CD14-positive monocyte (primary cell): ENCODE measurements around the gene STEAP3. TPM values are rescaled to one million over a fixed set of nuclear protein-coding genes. Genes with fewer than 3 reads are reported as not detected.
A peak's percentile ranks its signal among the peaks of the same experiment; 100 is the strongest.

Experiments used
- DNase-seq, 3 donors: peaks; one replicate each; pipeline ENCODE4 v3.0.0-alpha.2; 2011 to 2022
- H2AFZ ChIP-seq: 2 replicates; pipeline ENCODE4 v1.6.0; 2012; ENCODE audit warnings: mild to moderate bottlenecking, low read depth, low read length, inconsistent platforms; ENCODE audit not compliant: insufficient read depth, poor library complexity, severe bottlenecking
- H3K27ac ChIP-seq, 2 donors: 1 replicate in 1 of 2; 2 replicates in 1 of 2; pipeline ENCODE4 v1.5.1; 2012 to 2013; ENCODE audit warnings: low read length in 2 of 2, control low read depth in 1 of 2, inconsistent platforms in 1 of 2, low read depth in 1 of 2, mild to moderate bottlenecking in 1 of 2
- H3K27me3 ChIP-seq, 2 donors: one replicate each; pipeline versions ENCODE4 v1.6.0 to v1.6.1; 2011 to 2013; ENCODE audit warnings: low read length in 2 of 2; ENCODE audit not compliant: control insufficient read depth in 2 of 2, insufficient read depth in 2 of 2
- H3K36me3 ChIP-seq, 2 donors: replicated peaks in 1 of 2; 1 replicate in 1 of 2; 2 replicates in 1 of 2; pipeline versions ENCODE4 v1.5.1 to v1.6.1; 2012 to 2013; ENCODE audit warnings: low read length in 2 of 2, control low read depth in 1 of 2, inconsistent platforms in 1 of 2, mild to moderate bottlenecking in 1 of 2; ENCODE audit not compliant: insufficient read depth in 2 of 2, control insufficient read depth in 1 of 2
- H3K4me1 ChIP-seq, 2 donors: 1 replicate in 1 of 2; 2 replicates in 1 of 2; pipeline versions ENCODE4 v1.5.1 to v1.6.1; 2012 to 2013; ENCODE audit warnings: low read length in 2 of 2, control low read depth in 1 of 2, inconsistent platforms in 1 of 2, mild to moderate bottlenecking in 1 of 2, moderate library complexity in 1 of 2; ENCODE audit not compliant: insufficient read depth in 2 of 2, control insufficient read depth in 1 of 2
- H3K4me2 ChIP-seq: replicated peaks from 2 replicates; pipeline ENCODE3; 2012; ENCODE audit warnings: low read length, moderate library complexity, mild to moderate bottlenecking; ENCODE audit not compliant: poor library complexity, severe bottlenecking; ENCODE audit errors: extremely low read depth
- H3K4me3 ChIP-seq, 3 experiments: fragments of 200-600 bp in 1 of 3; sonication (generic) in 1 of 3; replicated peaks in 1 of 3; 1 replicate in 2 of 3; 2 replicates in 1 of 3; pipeline ENCODE4 v1.5.1; 2011 to 2013; ENCODE audit warnings: low read length in 3 of 3, mild to moderate bottlenecking in 3 of 3, control low read depth in 2 of 3, low read depth in 2 of 3, inconsistent platforms in 1 of 3, moderate library complexity in 1 of 3
- H3K79me2 ChIP-seq: 2 replicates; pipeline ENCODE4 v1.6.0; 2012; ENCODE audit warnings: mild to moderate bottlenecking, control low read depth, inconsistent platforms, low read length, moderate library complexity; ENCODE audit not compliant: insufficient read depth
- H3K9ac ChIP-seq: 2 replicates; pipeline ENCODE4 v1.6.0; 2017; ENCODE audit warnings: low read length, mild to moderate bottlenecking; ENCODE audit not compliant: insufficient read depth, poor library complexity, severe bottlenecking
- H3K9me3 ChIP-seq, 2 donors: replicated peaks in 1 of 2; 1 replicate in 1 of 2; 2 replicates in 1 of 2; pipeline versions ENCODE4 v1.5.1 to v1.6.1; 2012 to 2013; ENCODE audit warnings: low read length in 2 of 2, control low read depth in 1 of 2; ENCODE audit not compliant: control insufficient read depth in 1 of 2, insufficient read depth in 1 of 2
- H4K20me1 ChIP-seq: 2 replicates; pipeline ENCODE4 v1.6.0; 2012; ENCODE audit warnings: mild to moderate bottlenecking, low read length, control low read depth, moderate library complexity; ENCODE audit not compliant: insufficient read depth
- H3K27ac Mint-ChIP-seq, 7 donors: one replicate each; pipeline ENCODE4 v1.8.0; 2020; ENCODE audit warnings: mild to moderate bottlenecking in 7 of 7, mixed read lengths in 7 of 7, moderate library complexity in 6 of 7, inconsistent platforms in 2 of 7
- H3K27me3 Mint-ChIP-seq, 3 donors: one replicate each; pipeline ENCODE4 v1.8.0; 2021 to 2022; ENCODE audit warnings: low read depth in 3 of 3, mild to moderate bottlenecking in 3 of 3, mixed read lengths in 3 of 3, moderate library complexity in 3 of 3, inconsistent platforms in 1 of 3
- H3K36me3 Mint-ChIP-seq, 2 donors: one replicate each; pipeline ENCODE4 v1.8.0; 2020; ENCODE audit warnings: mixed read lengths in 2 of 2, inconsistent platforms in 1 of 2, mild to moderate bottlenecking in 1 of 2
- H3K4me1 Mint-ChIP-seq: one replicate; pipeline ENCODE4 v1.8.0; 2020; ENCODE audit warnings: mild to moderate bottlenecking, mixed read lengths
- H3K4me3 Mint-ChIP-seq, 2 donors: one replicate each; pipeline ENCODE4 v1.8.0; 2020; ENCODE audit warnings: mild to moderate bottlenecking in 2 of 2, mixed read lengths in 2 of 2, moderate library complexity in 1 of 2
- H3K9me3 Mint-ChIP-seq, 7 donors: one replicate each; pipeline ENCODE4 v1.8.0; 2020 to 2022; ENCODE audit warnings: mixed read lengths in 7 of 7, mild to moderate bottlenecking in 6 of 7, moderate library complexity in 6 of 7, inconsistent platforms in 2 of 7
- CTCF ChIP-seq: fragments of 200-600 bp; IDR thresholded peaks from one replicate; pipeline ENCODE4 v1.8.0; 2022; ENCODE audit warnings: antibody characterized with exemption, mild to moderate bottlenecking
- WGBS: methylation state at CpG from one replicate; pipeline ENCODE4 v1.1.5; 2013; ENCODE audit warnings: missing lambda C conversion rate; ENCODE audit not compliant: insufficient coverage; 5-methylcytosine and 5-hydroxymethylcytosine counted together
- intact Hi-C, 2 donors: fragments of 100-400 bp; cut with micrococcal nuclease; formaldehyde crosslinking; loops; one replicate each; pipeline versions ENCODE4 v1.15.0 to v1.15.1; 2023
- polyA plus RNA-seq, 3 donors: library from polyadenylated mRNA; depleted of rRNA in 1 of 3; unstranded in 2 of 3; stranded (reverse) in 1 of 3; fragments of 300-500 nt in 2 of 3; fragments of >200 nt in 1 of 3; fragmentation: Illumina TruSeq in 2 of 3; gene quantifications; 1 replicate in 2 of 3; 2 replicates in 1 of 3; pipeline ENCODE4 v1.2.3, GENCODE V29; 2012 to 2021

Gene STEAP3
- polyA plus RNA-seq, 3 donors: 3.0 to 10.7 (median 3.3) TPM

- Histone ChIP-seq H4K20me1 (no peaks in the 10 kb centered on the region), H3K79me2 (no peaks in the 10 kb centered on the region), H3K9ac (no peak overlapping the region), H3K9me3 (no peaks in the 10 kb centered on the region), H3K27ac (no peak overlapping the region), H3K4me2 (no peak overlapping the region), H3K27me3 (no peaks in the 10 kb centered on the region), H2AFZ (peak overlapping the region; percentile 31), H3K36me3 (no peaks in the 10 kb centered on the region), H3K4me1 (no peaks in the 10 kb centered on the region), H3K4me3 (no peak overlapping the region)
- peaks cover 5 to 16% (median 8%) of the 10 kb centered on the region in 3 donors for H3K27me3 Mint-ChIP-seq
- no peak for DNase-seq
- no peak overlapping the region for H3K4me3 Mint-ChIP-seq
- H3K4me1 Mint-ChIP-seq: peaks cover 7% of the 10 kb centered on the region
- H3K27ac Mint-ChIP-seq: no peak overlapping the region
- 24% methylated on average over 7 of the region's 8 CpGs for WGBS
- no peaks in the 10 kb centered on the region for H3K36me3 Mint-ChIP-seq
- no peak for TF ChIP-seq CTCF
- H3K9me3 Mint-ChIP-seq: peaks cover 0 to 3% (median 0%) of the 10 kb centered on the region in 7 donors
- intact Hi-C loops: no loop called here
Measured at GRCh38 chr2:119190321-119191111, 33.1 kb upstream of the STEAP3 start.

- Histone ChIP-seq H3K79me2 (no peaks in the 10 kb centered on the region), H3K27me3 (no peaks in the 10 kb centered on the region), H3K4me3 (no peak overlapping the region), H3K9me3 (no peaks in the 10 kb centered on the region), H4K20me1 (no peaks in the 10 kb centered on the region), H3K4me2 (no peak overlapping the region), H3K36me3 (no peaks in the 10 kb centered on the region), H3K9ac (no peak overlapping the region), H3K4me1 (no peaks in the 10 kb centered on the region), H3K27ac (no peak overlapping the region), H2AFZ (no peak overlapping the region)
- Mint-ChIP-seq H3K9me3 (peaks cover 0 to 3% (median 0%) of the 10 kb centered on the region in 7 donors), H3K27ac (peak overlapping the region in 1 of 7 donors; percentile 60), H3K36me3 (no peaks in the 10 kb centered on the region), H3K4me1 (peaks cover 7% of the 10 kb centered on the region), H3K27me3 (peaks cover 5 to 23% (median 6%) of the 10 kb centered on the region in 3 donors), H3K4me3 (no peak overlapping the region)
- 90% methylated on average over 5 of the region's 6 CpGs for WGBS
- no peak for DNase-seq
- TF ChIP-seq CTCF: no peak
- intact Hi-C loops: no loop called here
Measured at GRCh38 chr2:119192893-119193292, 30.7 kb upstream of the STEAP3 start.
